Chondrocyte (in vitro differentiated cells): ENCODE measurements around the gene UNC13C. TPM values are rescaled to one million over a fixed set of nuclear protein-coding genes. Genes with fewer than 3 reads are reported as not detected.

Experiments used
- DNase-seq: peaks from one replicate; pipeline ENCODE4 v3.0.0; 2021; ENCODE audit warnings: mixed read lengths, low spot score
- H3K27ac Mint-ChIP-seq: one replicate; pipeline ENCODE4 v1.8.0; 2021; ENCODE audit warnings: mild to moderate bottlenecking, moderate library complexity, mixed read lengths; ENCODE audit not compliant: unreplicated experiment
- H3K27me3 Mint-ChIP-seq: 2 replicates; pipeline ENCODE4 v1.8.0; 2021; ENCODE audit warnings: low read depth, mixed read lengths
- H3K36me3 Mint-ChIP-seq: 2 replicates; pipeline ENCODE4 v1.8.0; 2021; ENCODE audit warnings: low read depth, mixed read lengths
- H3K4me1 Mint-ChIP-seq: 2 replicates; pipeline ENCODE4 v1.8.0; 2021; ENCODE audit warnings: low read depth, mild to moderate bottlenecking, mixed read lengths
- H3K4me3 Mint-ChIP-seq: one replicate; pipeline ENCODE4 v1.8.0; 2021; ENCODE audit warnings: mild to moderate bottlenecking, moderate library complexity, mixed read lengths; ENCODE audit not compliant: unreplicated experiment
- H3K9me3 Mint-ChIP-seq: 2 replicates; pipeline ENCODE4 v1.8.0; 2021; ENCODE audit warnings: low read depth, mixed read lengths
- CTCF ChIP-seq: fragments of 200-600 bp; sonication (generic); IDR thresholded peaks from 2 replicates; pipeline ENCODE4 v1.5.0; 2021; ENCODE audit warnings: antibody characterized with exemption, mild to moderate bottlenecking, moderate library complexity
- total RNA-seq: library from RNA; stranded (reverse); gene quantifications from 3 replicates; pipeline ENCODE4 v1.2.1, GENCODE V29; 2021

The UNC13C gene
- total RNA-seq, 1 donor from 2014 or later, result 0.15 TPM

GRCh38 chr15:54506977-54507524, 528.8 kb downstream of the UNC13C start:
- Mint-ChIP-seq H3K27me3 (peaks cover 1% of the 10 kb centered on the region), H3K9me3 (no peaks in the 10 kb centered on the region), H3K4me3 (no peak overlapping the region), H3K27ac (no peak overlapping the region), H3K36me3 (no peaks in the 10 kb centered on the region), H3K4me1 (no peaks in the 10 kb centered on the region)
- no peak for DNase-seq
- TF ChIP-seq CTCF, result no peak

- TF ChIP-seq CTCF, result no peak
- Mint-ChIP-seq H3K9me3 (no peaks in the 10 kb centered on the region), H3K4me3 (no peak overlapping the region), H3K27me3 (peaks cover 1% of the 10 kb centered on the region), H3K27ac (no peak overlapping the region), H3K36me3 (no peaks in the 10 kb centered on the region), H3K4me1 (peaks cover 6% of the 10 kb centered on the region)
- no peak for DNase-seq
These were observed 536.4 kb downstream of the UNC13C start for GRCh38 chr15:54514601-54515000.

- no peak for TF ChIP-seq CTCF
- H3K4me3 Mint-ChIP-seq, result no peak overlapping the region
- no peaks in the 10 kb centered on the region for H3K36me3 Mint-ChIP-seq
- H3K27ac Mint-ChIP-seq, result no peak overlapping the region
- no peaks in the 10 kb centered on the region for H3K9me3 Mint-ChIP-seq
- DNase-seq, result no peak
- no peaks in the 10 kb centered on the region for H3K27me3 Mint-ChIP-seq
- peaks cover 6% of the 10 kb centered on the region for H3K4me1 Mint-ChIP-seq
These were observed 537.7 kb downstream of the UNC13C start for GRCh38 chr15:54515664-54516582.

GRCh38 chr15:54517366-54517765, 539.1 kb downstream of the UNC13C start:
- peaks cover 6% of the 10 kb centered on the region for H3K4me1 Mint-ChIP-seq
- no peaks in the 10 kb centered on the region for H3K9me3 Mint-ChIP-seq
- TF ChIP-seq CTCF, result no peak

GRCh38 chr15:54518156-54518882, 540.1 kb downstream of the UNC13C start:
- H3K9me3 Mint-ChIP-seq, result no peaks in the 10 kb centered on the region
- H3K4me1 Mint-ChIP-seq, result peaks cover 6% of the 10 kb centered on the region
- no peak for DNase-seq
- no peak overlapping the region for H3K27ac Mint-ChIP-seq
- no peaks in the 10 kb centered on the region for H3K36me3 Mint-ChIP-seq
- no peak for TF ChIP-seq CTCF
- H3K27me3 Mint-ChIP-seq, result no peaks in the 10 kb centered on the region
- H3K4me3 Mint-ChIP-seq, result no peak overlapping the region

More at GRCh38 chr15:54517366-54517765, 539.1 kb downstream of the UNC13C start:
- Mint-ChIP-seq H3K27me3 (no peaks in the 10 kb centered on the region), H3K36me3 (no peaks in the 10 kb centered on the region), H3K4me3 (no peak overlapping the region), H3K27ac (no peak overlapping the region)
- DNase-seq, result no peak
